Measurements from ENCODE around the gene SEMA3E.

SEMA3E gene

GRCh38 chr7:83427884-83428283 lies 221.1 kb downstream of the SEMA3E start:
- no peak overlapping the region for H3K4me3 ChIP-seq (replicated peaks; ENCODE audit: insufficient read depth, low read length)
- TF ChIP-seq CTCF (IDR thresholded peaks at IDR 0.05; ENCODE audit: insufficient read depth, low read length) (no peak), REST (IDR thresholded peaks at IDR 0.05; ENCODE audit: insufficient replicate concordance, low read depth) (no peak), GABPA (IDR thresholded peaks at IDR 0.05; ENCODE audit: low read depth) (no peak), SPI1 (IDR thresholded peaks at IDR 0.05; ENCODE audit: borderline replicate concordance, low read depth) (no peak), POLR2AphosphoS5 (IDR thresholded peaks at IDR 0.05; ENCODE audit: low read depth) (no peak)
- H3K27me3 ChIP-seq (ENCODE audit: insufficient read depth, poor library complexity, severe bottlenecking) = no peaks in the 10 kb centered on the region
- DNase-seq (ENCODE audit: low read depth in 1 of 2, low spot score in 1 of 2) = no peak
- no peak overlapping the region for H3K27ac ChIP-seq (replicated peaks)

- DNase-seq (ENCODE audit: low read depth in 1 of 2, low spot score in 1 of 2) = no peak
- Histone ChIP-seq H3K27me3 (ENCODE audit: insufficient read depth, poor library complexity, severe bottlenecking) (no peaks in the 10 kb centered on the region), H3K27ac (replicated peaks) (no peak overlapping the region), H3K4me3 (replicated peaks; ENCODE audit: insufficient read depth, low read length) (no peak overlapping the region)
- TF ChIP-seq GABPA (IDR thresholded peaks at IDR 0.05; ENCODE audit: low read depth) (no peak), REST (IDR thresholded peaks at IDR 0.05; ENCODE audit: insufficient replicate concordance, low read depth) (no peak), POLR2AphosphoS5 (IDR thresholded peaks at IDR 0.05; ENCODE audit: low read depth) (no peak), SPI1 (IDR thresholded peaks at IDR 0.05; ENCODE audit: borderline replicate concordance, low read depth) (no peak), CTCF (IDR thresholded peaks at IDR 0.05; ENCODE audit: insufficient read depth, low read length) (no peak)
Measured at GRCh38 chr7:83426325-83426724, 222.6 kb downstream of the SEMA3E start.

GRCh38 chr7:83419013-83419412 lies 229.9 kb downstream of the SEMA3E start:
- TF ChIP-seq SPI1 (IDR thresholded peaks at IDR 0.05; ENCODE audit: borderline replicate concordance, low read depth) = no peak
- TF ChIP-seq GABPA (IDR thresholded peaks at IDR 0.05; ENCODE audit: low read depth) = no peak
- TF ChIP-seq REST (IDR thresholded peaks at IDR 0.05; ENCODE audit: insufficient replicate concordance, low read depth) = no peak
- no peak for TF ChIP-seq POLR2AphosphoS5 (IDR thresholded peaks at IDR 0.05; ENCODE audit: low read depth)
- no peak for TF ChIP-seq CTCF (IDR thresholded peaks at IDR 0.05; ENCODE audit: insufficient read depth, low read length)
- H3K27ac ChIP-seq (replicated peaks) = no peak overlapping the region
- H3K27me3 ChIP-seq (ENCODE audit: insufficient read depth, poor library complexity, severe bottlenecking) = no peaks in the 10 kb centered on the region
- H3K4me3 ChIP-seq (replicated peaks; ENCODE audit: insufficient read depth, low read length) = no peak overlapping the region
- DNase-seq (ENCODE audit: low read depth in 1 of 2, low spot score in 1 of 2) = no peak
